Retinal pigment epithelial cell (primary cell): ENCODE data around the gene SCAF11.

ENCODE experiments used
- DNase-seq: peaks from one replicate; pipeline ENCODE4 v3.0.0-alpha.2; 2010; ENCODE audit warnings: low read depth
- H3K4me3 ChIP-seq: 2 replicates; pipeline ENCODE4 v1.5.1; 2011; ENCODE audit warnings: mild to moderate bottlenecking, low read length, control low read depth, moderate library complexity
- CTCF ChIP-seq: conservative IDR thresholded peaks from 2 replicates; pipeline ENCODE4 v1.5.1; 2011; ENCODE audit warnings: low read depth, low read length, control low read depth, inconsistent platforms

The SCAF11 gene

GRCh38 chr12:45988264-45988663, 2.1 kb downstream of the SCAF11 start:
- DNase-seq = no peak
- no peak for TF ChIP-seq CTCF
- peak overlapping the region; percentile 93 for H3K4me3 ChIP-seq

- no peak overlapping the region for H3K4me3 ChIP-seq
- DNase-seq = no peak
- TF ChIP-seq CTCF = no peak
These were observed 3.0 kb downstream of the SCAF11 start for GRCh38 chr12:45987340-45987727.

GRCh38 chr12:45986641-45987339, 3.6 kb downstream of the SCAF11 start:
- no peak overlapping the region for H3K4me3 ChIP-seq
- no peak for TF ChIP-seq CTCF
- DNase-seq = no peak

GRCh38 chr12:45981075-45981837, 9.1 kb downstream of the SCAF11 start:
- DNase-seq = no peak
- H3K4me3 ChIP-seq = no peak overlapping the region
- no peak for TF ChIP-seq CTCF

GRCh38 chr12:45980540-45980939, 9.8 kb downstream of the SCAF11 start:
- no peak for TF ChIP-seq CTCF
- H3K4me3 ChIP-seq = no peak overlapping the region
- DNase-seq = no peak

GRCh38 chr12:45978108-45978507, 12.3 kb downstream of the SCAF11 start:
- DNase-seq = no peak
- TF ChIP-seq CTCF = no peak

GRCh38 chr12:45977620-45978019, 12.8 kb downstream of the SCAF11 start:
- H3K4me3 ChIP-seq = no peak overlapping the region
- DNase-seq = no peak
- no peak for TF ChIP-seq CTCF

More at GRCh38 chr12:45978108-45978507, 12.3 kb downstream of the SCAF11 start:
- H3K4me3 ChIP-seq = no peak overlapping the region
